Smooth muscle cell (in vitro differentiated cells): ENCODE measurements around the gene STARD9. TPM values are rescaled to one million over a fixed set of nuclear protein-coding genes. Genes with fewer than 3 reads are reported as not detected.
"Not testable (repeated sequence)": the region's sequence is repeated elsewhere in the genome, so short reads cannot be mapped to it uniquely, and the experiment has no call there.

Experiments used
- DNase-seq: peaks from one replicate; lab custom pipeline; 2025; ENCODE audit not compliant: unreplicated experiment; lab: John Stamatoyannopoulos, UW
- H2AFZ ChIP-seq: fragments of 200-600 bp; sonication (generic); 2 replicates; pipeline ENCODE4 v1.6.0; 2016; ENCODE audit warnings: antibody characterized with exemption, low read depth, mild to moderate bottlenecking
- H3F3A ChIP-seq: fragments of 200-600 bp; sonication (generic); 2 replicates; pipeline ENCODE4 v1.6.0; 2017; ENCODE audit warnings: antibody characterized with exemption, low read depth
- H3K27ac ChIP-seq: fragments of 200-600 bp; sonication (generic); 2 replicates; pipeline ENCODE4 v1.5.1; 2016; ENCODE audit warnings: low read depth, mild to moderate bottlenecking
- H3K27me3 ChIP-seq: fragments of 200-600 bp; sonication (generic); 2 replicates; pipeline ENCODE4 v1.6.1; 2016; ENCODE audit warnings: low read depth, mild to moderate bottlenecking
- H3K36me3 ChIP-seq: fragments of 200-600 bp; sonication (generic); 2 replicates; pipeline ENCODE4 v1.5.1; 2016; ENCODE audit warnings: low read depth
- H3K4me1 ChIP-seq: fragments of 200-600 bp; sonication (generic); 2 replicates; pipeline ENCODE4 v1.5.1; 2016; ENCODE audit warnings: low read depth
- H3K4me2 ChIP-seq: fragments of 200-600 bp; sonication (generic); 2 replicates; pipeline ENCODE4 v1.6.0; 2016; ENCODE audit warnings: mild to moderate bottlenecking
- H3K4me3 ChIP-seq: fragments of 200-600 bp; sonication (generic); 2 replicates; pipeline ENCODE4 v1.5.1; 2016; ENCODE audit warnings: mild to moderate bottlenecking
- H3K79me2 ChIP-seq: fragments of 200-600 bp; sonication (generic); 2 replicates; pipeline ENCODE4 v1.6.0; 2016; ENCODE audit warnings: low read depth, mild to moderate bottlenecking
- H3K9ac ChIP-seq: fragments of 200-600 bp; sonication (generic); 2 replicates; pipeline ENCODE4 v1.6.0; 2016; ENCODE audit warnings: low read depth
- H3K9me3 ChIP-seq: fragments of 200-600 bp; sonication (generic); replicated peaks from 2 replicates; pipeline ENCODE4 v1.5.1; 2016; ENCODE audit warnings: low read depth
- H4K20me1 ChIP-seq: fragments of 200-600 bp; sonication (generic); 2 replicates; pipeline ENCODE4 v1.6.0; 2016; ENCODE audit warnings: low read depth
- WGBS: methylation state at CpG from one replicate; pipeline ENCODE4 v1.1.7; 2016; ENCODE audit warnings: low lambda C conversion rate; 5-methylcytosine and 5-hydroxymethylcytosine counted together
- polyA plus RNA-seq: library from polyadenylated mRNA; unstranded; fragments of >200 nt; fragmentation: Nextera tagmentation; extraction: Ambion mirVana; gene quantifications from 2 replicates; pipeline ENCODE4 v1.2.1, GENCODE V29; 2016
- total RNA-seq: library from RNA; depleted of rRNA; stranded (reverse); fragments of >200 nt; gene quantifications from 2 replicates; pipeline ENCODE4 v1.2.3, GENCODE V29; 2014
- TF ChIP-seq, protein P1 (sequence below): fragments of 200-600 bp; sonication (generic); IDR thresholded peaks from 2 replicates; pipeline ENCODE4 v1.5.1; 2017; ENCODE audit warnings: borderline replicate concordance, mild to moderate bottlenecking, antibody characterized with exemption; ENCODE audit not compliant: insufficient read depth, poor library complexity, severe bottlenecking

STARD9 gene
- total and polyA plus RNA-seq, 2 experiments from 2014 or later: 1.6 to 6.3 TPM

DNA sequence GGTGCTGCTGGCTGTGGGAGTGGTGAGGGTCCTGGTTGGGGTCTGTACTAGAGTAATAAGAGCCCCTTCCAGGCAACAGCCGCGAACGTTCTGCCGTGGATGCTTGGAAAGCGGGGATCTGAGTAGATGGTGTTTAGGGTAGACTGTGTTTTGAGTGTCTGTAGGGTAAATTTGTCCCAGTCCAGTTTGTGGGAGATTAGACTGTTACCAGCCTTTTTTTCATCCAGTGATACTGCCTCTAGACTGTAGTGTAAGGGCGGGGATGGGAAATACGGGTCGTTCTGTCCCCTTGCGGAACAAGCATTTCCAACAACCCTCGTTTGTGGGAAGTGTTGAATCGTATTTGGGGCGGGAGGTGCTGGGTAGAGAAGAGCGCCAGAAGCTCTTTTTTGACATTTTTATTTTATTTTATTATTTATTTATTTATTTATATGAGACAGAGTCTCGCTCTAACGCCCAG is 26.3 kb upstream of the STARD9 start:
- DNase-seq: no peak
- Histone ChIP-seq H3K79me2 (peaks cover 58% of the 10 kb centered on the region), H3K4me3 (peak overlapping the region; percentile 100), H3K27ac (peak overlapping the region; percentile 76), H3K9ac (peak overlapping the region; percentile 94), H4K20me1 (peaks cover 10% of the 10 kb centered on the region), H3K27me3 (no peaks in the 10 kb centered on the region), H3K9me3 (no peaks in the 10 kb centered on the region), H3K4me1 (peaks cover 16% of the 10 kb centered on the region), H3F3A (peaks cover 8% of the 10 kb centered on the region), H3K4me2 (peak overlapping the region; percentile 99), H2AFZ (peak overlapping the region; percentile 100), H3K36me3 (peaks cover under 1% of the 10 kb centered on the region)
- WGBS: under 1% methylated on average over 15 of the region's 15 CpGs
- TF ChIP-seq, protein P1, sequence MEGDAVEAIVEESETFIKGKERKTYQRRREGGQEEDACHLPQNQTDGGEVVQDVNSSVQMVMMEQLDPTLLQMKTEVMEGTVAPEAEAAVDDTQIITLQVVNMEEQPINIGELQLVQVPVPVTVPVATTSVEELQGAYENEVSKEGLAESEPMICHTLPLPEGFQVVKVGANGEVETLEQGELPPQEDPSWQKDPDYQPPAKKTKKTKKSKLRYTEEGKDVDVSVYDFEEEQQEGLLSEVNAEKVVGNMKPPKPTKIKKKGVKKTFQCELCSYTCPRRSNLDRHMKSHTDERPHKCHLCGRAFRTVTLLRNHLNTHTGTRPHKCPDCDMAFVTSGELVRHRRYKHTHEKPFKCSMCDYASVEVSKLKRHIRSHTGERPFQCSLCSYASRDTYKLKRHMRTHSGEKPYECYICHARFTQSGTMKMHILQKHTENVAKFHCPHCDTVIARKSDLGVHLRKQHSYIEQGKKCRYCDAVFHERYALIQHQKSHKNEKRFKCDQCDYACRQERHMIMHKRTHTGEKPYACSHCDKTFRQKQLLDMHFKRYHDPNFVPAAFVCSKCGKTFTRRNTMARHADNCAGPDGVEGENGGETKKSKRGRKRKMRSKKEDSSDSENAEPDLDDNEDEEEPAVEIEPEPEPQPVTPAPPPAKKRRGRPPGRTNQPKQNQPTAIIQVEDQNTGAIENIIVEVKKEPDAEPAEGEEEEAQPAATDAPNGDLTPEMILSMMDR: no peak

DNA sequence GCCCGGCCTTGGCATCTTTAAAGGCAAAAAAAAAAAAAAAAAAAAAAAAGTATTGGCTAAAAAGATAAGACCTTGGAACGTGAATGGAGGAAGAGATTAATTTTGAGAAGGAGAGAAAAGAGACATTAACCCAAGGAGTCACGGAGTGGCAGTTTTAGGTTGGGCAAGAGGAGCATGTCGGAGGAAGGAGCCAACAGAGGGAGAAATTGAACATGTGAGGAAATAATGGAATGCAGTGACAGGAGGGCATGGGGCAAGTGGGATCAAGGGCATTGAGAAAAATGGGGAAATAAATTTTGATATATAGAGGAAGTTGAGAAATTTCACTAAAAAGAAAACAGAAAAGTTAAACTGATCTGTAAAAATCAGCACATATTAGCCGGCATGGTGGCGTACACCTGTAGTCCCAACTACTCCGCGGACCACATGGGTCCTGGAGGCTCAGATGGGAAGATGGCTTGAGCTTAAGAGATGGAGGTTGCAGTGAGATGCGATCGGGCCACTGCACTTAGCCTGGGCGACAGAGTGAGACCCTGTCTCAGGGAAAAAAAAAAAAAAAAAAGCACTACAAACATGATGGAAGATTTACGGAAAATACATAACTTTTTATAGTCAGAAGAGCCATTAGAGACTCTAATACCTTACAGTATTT is 25.5 kb upstream of the STARD9 start:
- no peaks in the 10 kb centered on the region for H3K9me3 ChIP-seq
- H3K4me1 ChIP-seq: peaks cover 16% of the 10 kb centered on the region
- 83% methylated on average over 12 of the region's 12 CpGs for WGBS
- peak overlapping the region; percentile 94 for H3K9ac ChIP-seq
- peaks cover 66% of the 10 kb centered on the region for H3K79me2 ChIP-seq
- H3K36me3 ChIP-seq: no peaks in the 10 kb centered on the region
- no peak for DNase-seq
- H3K4me2 ChIP-seq: peak overlapping the region; percentile 99
- H3K27ac ChIP-seq: no peak overlapping the region
- H3F3A ChIP-seq: peaks cover 8% of the 10 kb centered on the region
- no peaks in the 10 kb centered on the region for H3K27me3 ChIP-seq
- H2AFZ ChIP-seq: no peak overlapping the region
- TF ChIP-seq, protein P1: no peak
- peak overlapping the region; percentile 100 for H3K4me3 ChIP-seq
- peaks cover 11% of the 10 kb centered on the region for H4K20me1 ChIP-seq

DNA sequence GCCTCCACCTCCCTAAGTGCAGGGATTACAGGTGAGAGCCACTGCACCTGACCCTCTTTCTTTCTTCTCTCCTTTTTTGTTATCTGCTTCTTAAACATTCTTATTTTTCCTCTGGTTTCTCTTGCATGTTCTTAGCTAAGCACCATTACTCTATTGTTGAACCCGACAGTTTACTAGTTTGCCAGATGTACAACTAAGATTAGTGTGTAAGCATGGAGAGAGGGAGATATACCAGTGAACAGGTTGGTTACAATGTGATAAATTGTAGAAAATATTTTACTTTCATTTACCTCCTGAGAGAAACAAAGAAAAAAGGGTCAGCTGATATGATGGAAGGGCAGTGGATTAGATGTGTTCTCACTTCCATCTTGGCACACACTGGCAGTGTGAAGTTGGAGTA is 21.9 kb upstream of the STARD9 start:
- H3K4me3 ChIP-seq: no peak overlapping the region
- no peaks in the 10 kb centered on the region for H3K9me3 ChIP-seq
- H3K27ac ChIP-seq: no peak overlapping the region
- no peaks in the 10 kb centered on the region for H3K36me3 ChIP-seq
- TF ChIP-seq, protein P1: no peak
- H4K20me1 ChIP-seq: peaks cover 11% of the 10 kb centered on the region
- H2AFZ ChIP-seq: no peak overlapping the region
- DNase-seq: no peak
- H3K9ac ChIP-seq: no peak overlapping the region
- peaks cover 54% of the 10 kb centered on the region for H3K79me2 ChIP-seq
- H3K4me2 ChIP-seq: no peak overlapping the region
- H3F3A ChIP-seq: peaks cover 4% of the 10 kb centered on the region
- 97% methylated on average over 1 of the region's 1 CpG for WGBS
- H3K27me3 ChIP-seq: no peaks in the 10 kb centered on the region
- peaks cover 8% of the 10 kb centered on the region for H3K4me1 ChIP-seq

- Histone ChIP-seq H4K20me1 (peaks cover 11% of the 10 kb centered on the region), H3K79me2 (peaks cover 34% of the 10 kb centered on the region), H3K36me3 (peaks cover 10% of the 10 kb centered on the region)
- WGBS: 98% methylated on average over 12 of the region's 12 CpGs
- H3K9me3 ChIP-seq, H3K27me3 ChIP-seq, H3K27ac ChIP-seq, H3K4me1 ChIP-seq, H3F3A ChIP-seq, DNase-seq, H3K4me2 ChIP-seq, H3K4me3 ChIP-seq, H3K9ac ChIP-seq, H2AFZ ChIP-seq: not testable (repeated sequence)
These were observed 18.7 kb upstream of the STARD9 start for GRCh38 chr15:42556550-42557207.
